ENCODE data around the gene FRMPD1.

FRMPD1 gene

GRCh38 chr9:37683531-37684371, 33.0 kb downstream of the FRMPD1 start:
- no peak for DNase-seq

- no peak for DNase-seq
These were observed 42.0 kb downstream of the FRMPD1 start for GRCh38 chr9:37692622-37693221.

GRCh38 chr9:37693260-37693659, 42.5 kb downstream of the FRMPD1 start:
- DNase-seq, result no peak

- no peak for DNase-seq
These were observed 43.6 kb downstream of the FRMPD1 start for GRCh38 chr9:37694355-37694754.

- DNase-seq, result no peak
These were observed 45.8 kb downstream of the FRMPD1 start for GRCh38 chr9:37696528-37696927.

- DNase-seq, result no peak
These were observed 49.4 kb downstream of the FRMPD1 start for GRCh38 chr9:37700131-37700530.

- no peak for DNase-seq
These were observed 50.1 kb downstream of the FRMPD1 start for GRCh38 chr9:37700900-37701299.

GRCh38 chr9:37705787-37706186, 55.0 kb downstream of the FRMPD1 start:
- DNase-seq, result no peak

- no peak for DNase-seq
These were observed 55.5 kb downstream of the FRMPD1 start for GRCh38 chr9:37706290-37706689.

- DNase-seq, result no peak
These were observed 57.0 kb downstream of the FRMPD1 start for GRCh38 chr9:37707748-37708147.

- no peak for DNase-seq
These were observed 59.3 kb downstream of the FRMPD1 start for GRCh38 chr9:37710046-37710445.

- no peak for DNase-seq
These were observed 64.5 kb downstream of the FRMPD1 start for GRCh38 chr9:37715260-37715659.

GRCh38 chr9:37715991-37716505, 65.3 kb downstream of the FRMPD1 start:
- no peak for DNase-seq

- no peak for DNase-seq
These were observed 68.8 kb downstream of the FRMPD1 start for GRCh38 chr9:37719526-37719925.

- no peak for DNase-seq
These were observed 76.3 kb downstream of the FRMPD1 start for GRCh38 chr9:37727013-37727412.

- DNase-seq, result no peak
These were observed 78.7 kb downstream of the FRMPD1 start for GRCh38 chr9:37729499-37729898.

GRCh38 chr9:37730256-37730655, 79.5 kb downstream of the FRMPD1 start:
- no peak for DNase-seq

- DNase-seq, result no peak
These were observed 80.1 kb downstream of the FRMPD1 start for GRCh38 chr9:37730839-37731238.

GRCh38 chr9:37732086-37732741, 81.5 kb downstream of the FRMPD1 start:
- no peak for DNase-seq

- no peak for DNase-seq
These were observed 82.2 kb downstream of the FRMPD1 start for GRCh38 chr9:37732952-37733351.

- DNase-seq, result no peak
These were observed 88.5 kb downstream of the FRMPD1 start for GRCh38 chr9:37739222-37739621.

- DNase-seq, result no peak
These were observed 89.4 kb downstream of the FRMPD1 start for GRCh38 chr9:37740128-37740527.

- DNase-seq, result no peak
These were observed 90.0 kb downstream of the FRMPD1 start for GRCh38 chr9:37740631-37741328.

Data from SHP77 treated with DMSO at 0.1 percent for 48 hours (cell line).